Bone marrow (tissue), 2 donors: ENCODE measurements around the gene PCSK2.
"Not testable (repeated sequence)": the region's sequence is repeated elsewhere in the genome, so short reads cannot be mapped to it uniquely, and the experiment has no call there.

Source experiments
- DNase-seq, 2 donors: peaks; one replicate each; lab custom pipeline; 2025; lab: John Stamatoyannopoulos, UW

The PCSK2 gene

GRCh38 chr20:17226410-17227218 lies at the start of gene PCSK2:
Gene PCSK2, plus strand, starts transcription at chr20:17227040. Its CDS starts 266 bp downstream, at chr20:17227306.
- DNase-seq: no peak

- DNase-seq: no peak
These were observed 49.5 kb upstream of the PCSK2 start for GRCh38 chr20:17177341-17177740.

GRCh38 chr20:17179840-17180239 lies 47.0 kb upstream of the PCSK2 start:
- DNase-seq: no peak

- no peak for DNase-seq
These were observed 36.7 kb upstream of the PCSK2 start for GRCh38 chr20:17189976-17190695.

- DNase-seq: no peak
These were observed 29.8 kb upstream of the PCSK2 start for GRCh38 chr20:17197041-17197440.

GRCh38 chr20:17202030-17202429 lies 24.8 kb upstream of the PCSK2 start:
- no peak for DNase-seq

- no peak for DNase-seq
These were observed 24.2 kb upstream of the PCSK2 start for GRCh38 chr20:17202673-17203072.

GRCh38 chr20:17205084-17205813 lies 21.6 kb upstream of the PCSK2 start:
- no peak for DNase-seq

GRCh38 chr20:17210387-17210786 lies 16.5 kb upstream of the PCSK2 start:
- no peak for DNase-seq

- DNase-seq: no peak
These were observed 15.9 kb upstream of the PCSK2 start for GRCh38 chr20:17210983-17211382.

GRCh38 chr20:17215167-17215566 lies 11.7 kb upstream of the PCSK2 start:
- DNase-seq: no peak

- DNase-seq: not testable (repeated sequence)
These were observed 7.0 kb upstream of the PCSK2 start for GRCh38 chr20:17219856-17220255.

GRCh38 chr20:17223553-17223952 lies 3.3 kb upstream of the PCSK2 start:
- DNase-seq: no peak

GRCh38 chr20:17225851-17226409 lies 910 bp upstream of the PCSK2 start:
- DNase-seq: no peak

GRCh38 chr20:17227219-17227575 lies 357 bp downstream of the PCSK2 start:
- DNase-seq: no peak

- no peak for DNase-seq
These were observed 1.1 kb downstream of the PCSK2 start for GRCh38 chr20:17227669-17228623.

GRCh38 chr20:17228624-17229061 lies 1.8 kb downstream of the PCSK2 start:
- no peak for DNase-seq

- DNase-seq: no peak
These were observed 2.4 kb downstream of the PCSK2 start for GRCh38 chr20:17229256-17229655.

- DNase-seq: no peak
These were observed 6.8 kb downstream of the PCSK2 start for GRCh38 chr20:17233626-17234025.

- DNase-seq: no peak
These were observed 9.9 kb downstream of the PCSK2 start for GRCh38 chr20:17236766-17237165.

GRCh38 chr20:17248224-17248623 lies 21.4 kb downstream of the PCSK2 start:
- no peak for DNase-seq
